HCT116 (cell line): ENCODE measurements around the gene TFCP2L1. TPM values are rescaled to one million over a fixed set of nuclear protein-coding genes. Genes with fewer than 3 reads are reported as not detected.

Experiments
- ATAC-seq: fragments of 200-7000 bp; cut with Tn5 transposase; 2 replicates; pipeline ENCODE4 v1.9.1; 2020; ENCODE audit warnings: mild to moderate bottlenecking, moderate library complexity
- BruUV-seq: library from RNA; stranded (reverse); fragments of 400-500 nt; replicated peaks from 2 replicates; lab custom pipeline; 2021; lab: Mats Ljungman, UMichigan
- CTCF ChIA-PET: fragments of 300-600 bp; sonication (Branson Sonifier 250); formaldehyde crosslinking; loops from one replicate; lab custom pipeline; 2021; ENCODE audit warnings: antibody characterized with exemption; lab: Charles Lee
- POLR2A ChIA-PET: fragments of 300-600, 350-600 bp; sonication (Branson Sonifier 250); formaldehyde crosslinking; loops from one replicate; lab custom pipeline; 2021; ENCODE audit warnings: antibody characterized with exemption; lab: Charles Lee
- RAD21 ChIA-PET, 2 experiments: fragments of 300-600 bp; sonication (Branson Sonifier 250); formaldehyde crosslinking; loops; one replicate each; lab custom pipeline; 2023; ENCODE audit warnings: low total read pairs in 2 of 2; ENCODE audit not compliant: uncharacterized antibody in 2 of 2, unreplicated experiment in 2 of 2, low non-redundant PET in 1 of 2; lab: Charles Lee
- DNase-seq: peaks from one replicate; pipeline ENCODE4 v3.0.0-alpha.2; 2010; ENCODE audit warnings: low read depth, low spot score
- H2AFZ ChIP-seq: fragments of 200-600 bp; shearing (Covaris generic), sonication (generic); 2 replicates; pipeline ENCODE4 v1.6.1; 2017; ENCODE audit warnings: low read depth, mixed run types, mixed read lengths, antibody characterized with exemption, low read length; ENCODE audit not compliant: poor library complexity, severe bottlenecking
- H3K27ac ChIP-seq: 2 replicates; pipeline ENCODE4 v1.5.1; 2012; ENCODE audit warnings: low read depth, low read length
- H3K27me3 ChIP-seq: fragments of 200-600 bp; sonication (generic); 2 replicates; pipeline ENCODE4 v1.6.1; 2016; ENCODE audit warnings: mixed run types, low read length, mixed read lengths; ENCODE audit not compliant: insufficient read depth
- H3K36me3 ChIP-seq, 2 experiments: fragments of 200-500 bp in 1 of 2; fragments of 200-600 bp in 1 of 2; sonication (Bioruptor generic) in 1 of 2; sonication (generic) in 1 of 2; 2 replicates each; pipeline versions ENCODE4 v1.5.1 to v1.6.1; 2014 to 2016; ENCODE audit warnings: low read length in 2 of 2, inconsistent platforms in 1 of 2, mixed read lengths in 1 of 2, mixed run types in 1 of 2; ENCODE audit not compliant: insufficient read depth in 2 of 2, control insufficient read depth in 1 of 2
- H3K4me1 ChIP-seq, 2 experiments: fragments of 200-600 bp in 1 of 2; sonication (generic) in 1 of 2; 2 replicates each; pipeline versions ENCODE4 v1.5.1 to v1.6.1; 2012 to 2017; ENCODE audit warnings: low read length in 2 of 2, inconsistent platforms in 1 of 2, mild to moderate bottlenecking in 1 of 2, mixed read lengths in 1 of 2, mixed run types in 1 of 2, moderate library complexity in 1 of 2; ENCODE audit not compliant: insufficient read depth in 2 of 2, control insufficient read depth in 1 of 2
- H3K4me2 ChIP-seq: fragments of 200-600 bp; sonication (generic); 2 replicates; pipeline ENCODE4 v1.6.1; 2017; ENCODE audit warnings: mixed run types, low read length, mixed read lengths
- H3K4me3 ChIP-seq, 2 experiments: fragments of 200-600 bp in 1 of 2; sonication (generic) in 1 of 2; replicated peaks in 1 of 2; 2 replicates each; pipeline ENCODE4 v1.5.1; 2011 to 2016; ENCODE audit warnings: low read length in 2 of 2, control low read depth in 1 of 2, low read depth in 1 of 2, mild to moderate bottlenecking in 1 of 2, mixed read lengths in 1 of 2, mixed run types in 1 of 2
- H3K79me2 ChIP-seq: fragments of 200-600 bp; sonication (generic); 2 replicates; pipeline ENCODE4 v1.6.1; 2017; ENCODE audit warnings: mild to moderate bottlenecking, mixed run types, low read length, moderate library complexity, mixed read lengths; ENCODE audit not compliant: insufficient read depth
- H3K9ac ChIP-seq: fragments of 200-600 bp; sonication (generic); 2 replicates; pipeline ENCODE4 v1.6.1; 2016; ENCODE audit warnings: low read length, mixed read lengths
- H3K9me2 ChIP-seq: fragments of 200-600 bp; sonication (generic), shearing (Covaris generic); 2 replicates; pipeline ENCODE4 v1.6.1; 2017; ENCODE audit warnings: mixed run types, mild to moderate bottlenecking, moderate library complexity; ENCODE audit not compliant: insufficient read depth
- H3K9me3 ChIP-seq, 2 experiments: fragments of 200-500 bp in 1 of 2; fragments of 200-600 bp in 1 of 2; sonication (Bioruptor generic) in 1 of 2; sonication (generic) in 1 of 2; 2 replicates each; pipeline ENCODE4 v1.6.1; 2014 to 2017; ENCODE audit warnings: low read length in 2 of 2, mixed read lengths in 2 of 2, inconsistent platforms in 1 of 2, low read depth in 1 of 2, mild to moderate bottlenecking in 1 of 2, mixed run types in 1 of 2, moderate library complexity in 1 of 2; ENCODE audit not compliant: control insufficient read depth in 1 of 2, insufficient read depth in 1 of 2
- H4K20me1 ChIP-seq: fragments of 200-600 bp; sonication (generic), shearing (Covaris generic); 2 replicates; pipeline ENCODE4 v1.6.1; 2017; ENCODE audit warnings: mixed run types, mild to moderate bottlenecking, moderate library complexity; ENCODE audit not compliant: insufficient read depth
- CEBPB ChIP-seq: IDR thresholded peaks from 2 replicates; pipeline ENCODE4 v1.6.1; 2012; ENCODE audit warnings: low read depth
- EGR1 ChIP-seq: IDR thresholded peaks from 2 replicates; pipeline ENCODE4 v1.6.1; 2012; ENCODE audit warnings: low read depth
- ELF1 ChIP-seq: IDR thresholded peaks from 2 replicates; pipeline ENCODE4 v1.6.1; 2012; ENCODE audit warnings: low read depth, borderline replicate concordance
- EZH2phosphoT487 ChIP-seq: fragments of 200-600 bp; IDR thresholded peaks from 2 replicates; pipeline ENCODE4 v1.6.1; 2018; ENCODE audit warnings: antibody characterized with exemption, borderline replicate concordance
- FOSL1 ChIP-seq: IDR thresholded peaks from 2 replicates; pipeline ENCODE4 v1.6.1; 2012; ENCODE audit warnings: low read depth
- JUND ChIP-seq: IDR thresholded peaks from 2 replicates; pipeline ENCODE4 v1.6.1; 2012
- POLR2A ChIP-seq: IDR thresholded peaks from 2 replicates; pipeline ENCODE4 v1.7.0; 2011; ENCODE audit warnings: borderline replicate concordance; ENCODE audit not compliant: insufficient read depth, insufficient read length; ENCODE audit errors: extremely low read depth
- POLR2AphosphoS5 ChIP-seq: IDR thresholded peaks from 2 replicates; pipeline ENCODE4 v1.6.1; 2011; ENCODE audit warnings: mild to moderate bottlenecking, low read depth, low read length, moderate library complexity
- RAD21 ChIP-seq: IDR thresholded peaks from 2 replicates; pipeline ENCODE4 v1.6.1; 2012; ENCODE audit warnings: low read depth, mild to moderate bottlenecking
- SIN3A ChIP-seq: IDR thresholded peaks from 2 replicates; pipeline ENCODE4 v1.6.1; 2012; ENCODE audit warnings: low read depth
- SP1 ChIP-seq: IDR thresholded peaks from 2 replicates; pipeline ENCODE4 v1.6.1; 2012; ENCODE audit warnings: low read depth
- TCF7L2 ChIP-seq: IDR thresholded peaks from 2 replicates; pipeline ENCODE4 v1.7.0; 2011; ENCODE audit warnings: borderline replicate concordance, inconsistent platforms; ENCODE audit not compliant: insufficient read depth, insufficient read length; ENCODE audit errors: extremely low read depth
- ZNF274 ChIP-seq: fragments of 200-500 bp; sonication (Bioruptor generic); IDR thresholded peaks from 2 replicates; pipeline ENCODE4 v1.6.1; 2014; ENCODE audit warnings: mild to moderate bottlenecking, low read depth, low read length, inconsistent platforms
- intact Hi-C: fragments of 100-400 bp; cut with micrococcal nuclease; formaldehyde crosslinking; loops from 2 replicates; pipeline ENCODE4 v1.10.0; 2022
- total RNA-seq: library from RNA; stranded (reverse); gene quantifications from one replicate; pipeline ENCODE4 v1.2.1, GENCODE V29; 2021; ENCODE audit not compliant: unreplicated experiment
- TF ChIP-seq, protein P1 (sequence below): IDR thresholded peaks from 2 replicates; pipeline ENCODE4 v1.6.1; 2012
- TF ChIP-seq, protein P2 (sequence below), 3 experiments: fragments of 200-600 bp in 1 of 3; sonication (generic) in 1 of 3; IDR thresholded peaks in 2 of 3; conservative IDR thresholded peaks in 1 of 3; 2 replicates each; pipeline ENCODE4 v1.5.1; 2012 to 2017; ENCODE audit warnings: low read depth in 2 of 3, low read length in 2 of 3, antibody characterized with exemption in 1 of 3, borderline replicate concordance in 1 of 3, control low read depth in 1 of 3, mild to moderate bottlenecking in 1 of 3, mixed read lengths in 1 of 3, mixed run types in 1 of 3, moderate library complexity in 1 of 3; ENCODE audit not compliant: insufficient read depth in 1 of 3

Gene TFCP2L1
- total RNA-seq, 1 experiment from 2014 or later, result 8.4 TPM

DNA sequence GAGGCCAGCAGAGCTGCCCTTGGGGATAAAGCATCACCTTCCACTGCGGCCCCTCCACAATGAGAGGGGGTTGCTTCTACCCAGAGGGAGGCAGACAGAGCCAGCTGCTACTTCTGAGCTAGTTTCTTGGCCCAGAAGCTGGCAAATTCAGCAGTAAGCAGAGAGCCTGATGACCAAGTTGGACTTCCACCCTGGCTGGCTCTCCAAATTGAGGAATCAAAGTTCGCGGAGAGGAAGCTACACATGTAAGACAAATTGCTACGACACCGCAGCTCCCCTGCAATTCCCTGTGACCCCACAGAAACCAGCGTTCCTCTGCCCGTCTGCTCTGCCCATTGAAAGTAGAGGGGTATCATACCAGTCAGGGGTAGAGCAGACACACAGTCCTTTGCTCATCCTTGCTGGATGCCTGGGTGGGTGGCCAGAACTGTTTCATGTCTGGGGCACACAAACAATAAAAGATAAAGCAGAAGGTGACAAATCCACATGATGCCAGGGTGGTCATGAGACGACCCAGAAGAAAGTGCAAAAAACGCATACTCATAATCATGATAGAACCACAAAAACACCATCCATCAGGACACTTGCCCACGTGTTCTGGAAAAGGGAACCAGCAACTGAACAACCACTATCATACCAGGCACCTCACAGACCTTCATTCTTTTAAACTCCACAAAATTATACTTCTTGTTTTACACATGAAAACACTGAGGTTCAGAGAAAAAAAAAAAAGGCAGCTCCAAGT, 5.4 kb downstream of the TFCP2L1 start:
- intact Hi-C loops, result no loop called here
- no TSS peak for BruUV-seq

More for the DNA sequence above, 5.4 kb downstream of the TFCP2L1 start:
- Histone ChIP-seq H2AFZ (no peak overlapping the region), H3K9ac (no peak overlapping the region), H3K27me3 (no peaks in the 10 kb centered on the region), H3K9me3 (no peaks in the 10 kb centered on the region), H3K4me3 (no peak overlapping the region), H3K4me1 (peaks cover 0 to 11% of the 10 kb centered on the region in 2 experiments; a peak in 2 of 4 replicates), H3K79me2 (0 out of 2 replicates have a peak, but pooled peaks cover 4% of the 10 kb centered on the region), H3K27ac (no peak overlapping the region), H4K20me1 (no peaks in the 10 kb centered on the region), H3K4me2 (no peak overlapping the region), H3K9me2 (no peaks in the 10 kb centered on the region), H3K36me3 (no peaks in the 10 kb centered on the region)
- ChIA-PET RAD21 (no interaction called here), POLR2A (no interaction called here), CTCF (interaction anchor here (0.9 kb wide), 1 partner anchor 151 kb away, joined by 3 read pairs; no protein-coding TSS in a partner anchor)
- DNase-seq, result no peak
- ATAC-seq, result no peak
- TF ChIP-seq, protein P1, sequence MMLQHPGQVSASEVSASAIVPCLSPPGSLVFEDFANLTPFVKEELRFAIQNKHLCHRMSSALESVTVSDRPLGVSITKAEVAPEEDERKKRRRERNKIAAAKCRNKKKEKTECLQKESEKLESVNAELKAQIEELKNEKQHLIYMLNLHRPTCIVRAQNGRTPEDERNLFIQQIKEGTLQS, result no peak
- TF ChIP-seq ELF1 (no peak), RAD21 (no peak), FOSL1 (no peak), JUND (no peak), CEBPB (no peak), SP1 (no peak), EZH2phosphoT487 (no peak), SIN3A (no peak), POLR2AphosphoS5 (no peak), ZNF274 (no peak), TCF7L2 (no peak), EGR1 (no peak), POLR2A (no peak)
- TF ChIP-seq, protein P2, sequence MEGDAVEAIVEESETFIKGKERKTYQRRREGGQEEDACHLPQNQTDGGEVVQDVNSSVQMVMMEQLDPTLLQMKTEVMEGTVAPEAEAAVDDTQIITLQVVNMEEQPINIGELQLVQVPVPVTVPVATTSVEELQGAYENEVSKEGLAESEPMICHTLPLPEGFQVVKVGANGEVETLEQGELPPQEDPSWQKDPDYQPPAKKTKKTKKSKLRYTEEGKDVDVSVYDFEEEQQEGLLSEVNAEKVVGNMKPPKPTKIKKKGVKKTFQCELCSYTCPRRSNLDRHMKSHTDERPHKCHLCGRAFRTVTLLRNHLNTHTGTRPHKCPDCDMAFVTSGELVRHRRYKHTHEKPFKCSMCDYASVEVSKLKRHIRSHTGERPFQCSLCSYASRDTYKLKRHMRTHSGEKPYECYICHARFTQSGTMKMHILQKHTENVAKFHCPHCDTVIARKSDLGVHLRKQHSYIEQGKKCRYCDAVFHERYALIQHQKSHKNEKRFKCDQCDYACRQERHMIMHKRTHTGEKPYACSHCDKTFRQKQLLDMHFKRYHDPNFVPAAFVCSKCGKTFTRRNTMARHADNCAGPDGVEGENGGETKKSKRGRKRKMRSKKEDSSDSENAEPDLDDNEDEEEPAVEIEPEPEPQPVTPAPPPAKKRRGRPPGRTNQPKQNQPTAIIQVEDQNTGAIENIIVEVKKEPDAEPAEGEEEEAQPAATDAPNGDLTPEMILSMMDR (IDR thresholded peaks at IDR 0.05 in 2 of 3, conservative IDR thresholded peaks at IDR 0.05 in 1 of 3; ENCODE audit: borderline replicate concordance in 1 of 3, insufficient read depth in 1 of 3, low read depth in 2 of 3, low read length in 2 of 3), result no peak
